HG02973 (cell line): Measurements from ENCODE around the gene SUMO4.

Experiments used
- ATAC-seq: cut with Tn5 transposase; IDR thresholded peaks from one replicate; pipeline ENCODE4 v1.9.1; 2021; ENCODE audit warnings: moderate library complexity; ENCODE audit not compliant: unreplicated experiment

The SUMO4 gene

DNA sequence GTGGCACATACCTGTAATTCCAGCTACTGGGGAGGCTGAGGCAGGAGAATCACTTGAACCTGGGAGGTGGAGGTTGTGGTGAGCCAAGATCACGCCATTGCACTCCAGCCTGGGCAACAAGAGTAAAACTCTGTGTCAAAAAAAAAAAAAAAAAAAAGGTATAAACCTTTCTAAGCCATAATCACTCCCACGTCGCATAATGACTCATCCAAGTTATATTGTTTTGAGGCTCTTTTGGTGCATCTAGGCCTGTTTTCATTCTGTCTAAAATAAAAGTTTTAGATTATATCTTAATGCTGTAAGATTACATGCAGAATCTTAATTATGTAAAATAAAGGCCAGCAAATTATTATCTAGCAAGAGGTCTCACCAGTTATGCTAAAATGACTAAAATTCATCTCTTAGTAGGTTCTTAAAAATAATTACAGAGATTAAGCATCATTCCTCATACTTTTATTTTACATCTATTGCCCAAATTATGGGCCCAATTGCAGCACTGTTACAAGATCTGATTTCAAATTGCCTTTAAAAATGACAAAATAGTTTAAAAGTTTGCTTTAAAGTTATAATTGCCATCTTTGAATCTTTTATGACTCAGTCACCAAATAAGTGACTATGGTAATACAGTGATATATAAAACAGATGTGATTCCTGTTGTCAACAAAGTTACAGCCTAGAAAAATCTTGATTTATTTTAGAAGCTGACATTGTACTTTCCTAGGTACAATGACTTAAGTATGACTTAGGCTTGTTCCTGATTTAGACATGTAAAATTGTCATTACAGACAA lies 10.4 kb upstream of the SUMO4 start:
- no peak for ATAC-seq

GRCh38 chr6:149392093-149392492 lies 8.0 kb upstream of the SUMO4 start:
- ATAC-seq = no peak

- ATAC-seq = no peak
Measured at GRCh38 chr6:149392535-149392934, 7.5 kb upstream of the SUMO4 start.

- ATAC-seq = no peak
Measured at GRCh38 chr6:149393002-149393679, 6.9 kb upstream of the SUMO4 start.

- ATAC-seq = no peak
Measured at GRCh38 chr6:149395185-149395584, 4.9 kb upstream of the SUMO4 start.

DNA sequence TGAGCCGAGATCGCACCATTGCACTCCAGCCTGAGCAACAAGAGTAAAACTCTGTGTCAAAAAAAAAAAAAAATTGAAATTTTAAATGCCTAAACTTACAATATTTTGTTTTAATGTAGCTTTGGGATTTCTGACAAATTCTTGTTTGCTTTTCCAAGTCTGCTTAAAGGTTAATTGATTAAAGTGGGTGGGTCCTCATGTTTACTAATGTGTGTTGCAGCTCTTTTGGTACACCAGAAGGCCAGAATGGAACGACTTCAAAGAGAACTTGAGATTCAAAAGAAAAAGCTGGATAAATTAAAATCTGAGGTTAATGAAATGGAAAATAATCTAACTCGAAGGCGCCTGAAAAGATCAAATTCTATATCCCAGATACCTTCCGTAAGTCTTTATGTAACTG lies 2.7 kb upstream of the SUMO4 start:
- no peak for ATAC-seq

DNA sequence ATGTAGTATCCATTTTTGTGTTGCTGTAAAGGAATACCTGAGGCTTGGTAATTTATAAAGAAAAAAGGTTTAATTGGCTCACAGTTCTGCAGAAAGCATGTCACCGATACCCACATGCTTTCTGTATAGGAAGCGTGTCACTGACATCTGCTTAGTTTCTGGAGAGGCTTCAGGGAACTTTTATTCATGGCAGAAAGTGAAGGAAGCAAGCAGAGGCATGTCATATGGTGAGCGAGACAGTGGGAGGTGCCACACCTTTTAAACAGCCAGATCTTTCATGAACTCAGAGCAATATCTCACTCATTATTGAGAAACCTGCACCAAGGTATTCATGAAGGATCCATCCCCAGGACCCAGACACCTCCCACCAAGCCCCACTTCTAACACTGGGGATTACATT lies 3.5 kb downstream of the SUMO4 start:
- no peak for ATAC-seq

- no peak for ATAC-seq
Measured at GRCh38 chr6:149405823-149406765, 6.0 kb downstream of the SUMO4 start.

DNA sequence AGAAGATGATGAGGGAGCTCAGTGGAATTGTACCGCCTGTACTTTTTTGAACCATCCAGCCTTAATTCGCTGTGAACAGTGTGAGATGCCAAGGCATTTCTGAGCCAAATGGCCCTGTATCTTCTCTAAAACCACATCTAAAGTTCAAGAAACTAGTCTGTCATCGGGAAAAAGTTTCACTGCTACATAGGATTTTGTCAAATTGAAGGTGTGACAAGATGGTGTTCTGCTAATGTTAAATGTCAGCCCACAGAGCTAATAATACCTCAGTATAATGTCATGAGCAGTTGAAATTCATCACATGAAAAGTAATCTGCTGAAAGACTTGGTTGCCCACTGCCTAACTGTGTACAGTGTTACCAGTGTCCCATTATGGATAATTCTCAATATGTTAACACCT lies 9.6 kb downstream of the SUMO4 start:
- ATAC-seq = no peak

DNA sequence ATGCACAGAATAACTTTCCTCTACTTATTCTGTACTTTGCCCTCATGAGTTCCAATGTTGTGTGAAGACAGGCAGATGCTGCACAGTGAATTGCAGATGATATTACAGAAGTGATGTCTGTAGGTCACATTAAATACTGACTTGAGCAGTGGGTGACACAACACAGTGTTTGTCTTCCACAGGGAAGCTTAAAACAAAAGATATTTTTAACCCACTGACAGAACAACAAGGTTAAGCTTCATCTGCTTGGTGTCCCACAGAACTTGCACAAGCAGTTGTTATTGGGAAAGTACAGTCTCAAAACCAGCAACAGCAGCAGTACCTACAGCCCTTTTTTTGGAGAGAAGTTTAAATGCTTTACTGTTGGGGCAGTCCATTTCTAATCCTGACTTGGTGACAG lies 10.5 kb downstream of the SUMO4 start:
- ATAC-seq = no peak

GRCh38 chr6:149414009-149414408 lies 13.9 kb downstream of the SUMO4 start:
- ATAC-seq = no peak

- no peak for ATAC-seq
Measured at GRCh38 chr6:149414821-149415220, 14.8 kb downstream of the SUMO4 start.

DNA sequence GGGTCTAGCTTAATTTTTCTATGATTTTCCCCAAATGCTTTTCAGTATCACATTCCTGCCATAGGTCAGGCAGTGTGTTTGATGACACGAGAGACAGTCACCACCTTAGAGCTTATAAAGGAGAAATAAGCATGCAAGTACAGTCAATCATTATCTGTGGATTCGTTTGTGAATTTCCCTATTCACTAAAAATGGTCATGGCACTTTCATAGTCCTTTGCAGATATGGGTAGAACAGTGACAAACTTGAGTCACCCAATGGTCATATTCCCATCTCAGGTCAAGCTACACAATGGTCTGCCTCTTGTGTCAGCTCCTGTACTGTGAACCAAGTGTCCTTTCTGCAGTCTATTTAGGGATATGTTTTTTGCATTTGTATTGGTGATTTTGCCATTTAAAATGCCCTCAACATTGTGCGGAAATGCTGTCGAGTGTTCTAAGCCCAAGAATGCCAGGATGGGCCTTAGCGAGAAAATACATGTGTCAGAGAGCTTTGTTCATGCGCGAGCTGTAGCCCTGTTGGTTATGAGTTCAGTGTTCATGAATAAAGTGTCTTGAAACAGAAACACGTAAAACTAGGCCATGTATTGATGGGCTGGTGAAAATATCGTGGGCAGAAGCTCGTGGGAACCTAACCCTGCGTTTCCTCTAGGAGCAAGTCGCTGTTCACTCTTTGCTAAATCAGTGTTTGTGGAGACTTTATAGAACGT lies 19.8 kb downstream of the SUMO4 start:
- no peak for ATAC-seq

GRCh38 chr6:149421132-149421531 lies 21.1 kb downstream of the SUMO4 start:
- ATAC-seq = no peak

DNA sequence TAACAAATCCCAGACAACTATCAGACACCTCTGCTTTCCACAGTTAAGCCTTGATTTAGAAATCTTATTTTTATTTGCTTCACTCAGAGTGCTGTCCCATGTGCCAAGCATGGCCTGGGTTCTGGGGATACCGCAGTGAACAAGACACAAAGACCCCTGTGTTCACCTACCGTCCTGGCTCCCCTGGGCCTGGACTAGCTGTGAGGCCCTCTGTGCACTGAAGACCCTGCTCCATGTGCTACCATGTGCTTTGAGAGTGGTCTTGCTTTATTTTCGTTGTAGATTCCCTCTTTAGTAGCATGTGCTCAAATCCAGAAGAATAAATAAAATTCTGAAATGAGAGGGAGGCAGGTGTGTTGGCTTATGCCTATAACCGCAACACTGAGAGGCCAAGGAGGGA lies 22.5 kb downstream of the SUMO4 start:
- ATAC-seq = no peak

GRCh38 chr6:149423964-149424440 lies 23.9 kb downstream of the SUMO4 start:
- no peak for ATAC-seq

DNA sequence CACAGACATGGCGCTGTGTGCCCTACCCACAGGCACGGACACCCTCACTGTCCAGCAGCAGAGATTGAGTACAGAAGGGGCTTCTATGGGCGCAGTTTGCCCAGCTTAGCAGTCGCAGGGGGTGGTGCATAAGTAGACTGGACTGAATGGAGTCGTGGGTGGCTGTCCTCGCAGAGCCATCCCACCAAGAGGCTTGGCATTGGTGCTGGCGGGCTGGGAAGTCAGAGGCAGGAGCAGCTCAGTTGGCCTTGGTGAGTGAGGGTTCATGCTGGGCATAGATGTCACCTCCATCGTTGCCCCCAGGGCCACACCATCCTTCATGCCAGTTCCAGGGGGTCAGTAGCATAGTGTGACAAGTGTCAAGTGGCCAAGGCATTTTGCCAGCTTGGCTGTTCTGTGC lies 25.2 kb downstream of the SUMO4 start:
- no peak for ATAC-seq

- no peak for ATAC-seq
Measured at GRCh38 chr6:149425754-149426153, 25.7 kb downstream of the SUMO4 start.

DNA sequence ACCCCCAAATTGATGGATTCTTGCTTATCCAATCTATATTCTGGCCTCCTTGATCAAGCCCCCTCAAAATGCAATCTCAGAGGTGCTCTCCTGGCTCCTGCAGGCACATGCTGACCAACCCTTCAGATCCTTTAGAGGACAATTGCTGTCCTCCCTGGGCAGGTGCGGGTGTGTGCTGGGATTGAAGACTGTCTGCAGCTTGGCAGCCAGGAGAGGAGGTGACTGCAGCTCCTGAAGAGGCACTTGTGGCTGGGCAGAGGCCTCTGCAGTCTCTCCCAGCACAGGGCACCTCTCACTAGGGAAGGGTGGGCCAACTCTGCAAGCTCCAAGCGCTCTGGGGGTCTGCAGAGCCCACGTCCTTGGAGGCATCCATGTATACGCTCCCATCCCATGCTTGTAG lies 28.5 kb downstream of the SUMO4 start:
- no peak for ATAC-seq

- ATAC-seq = no peak
Measured at GRCh38 chr6:149429427-149430360, 29.6 kb downstream of the SUMO4 start.
